K562 (cell line): ENCODE measurements around the gene COX5A.

Experiments
- ETV5 ChIP-seq: sonication (generic); formaldehyde crosslinking; IDR thresholded peaks from 2 replicates; pipeline ENCODE4 v1.4.0; 2020; ENCODE audit warnings: low read depth, mild to moderate bottlenecking, missing genetic modification reagents
- EZH2 ChIP-seq: IDR thresholded peaks from 2 replicates; pipeline ENCODE4 v1.6.1; 2012; ENCODE audit warnings: low read depth, mild to moderate bottlenecking, inconsistent platforms, low read length, borderline replicate concordance
- FOXA1 ChIP-seq: fragments of 450-650 bp; IDR thresholded peaks from 2 replicates; pipeline ENCODE4 v1.6.1; 2016; ENCODE audit warnings: mild to moderate bottlenecking, borderline replicate concordance
- SREBF2 ChIP-seq: sonication (generic); formaldehyde crosslinking; IDR thresholded peaks from 2 replicates; pipeline ENCODE4 v1.4.0; 2020; ENCODE audit warnings: mild to moderate bottlenecking, missing genetic modification reagents
- ZNF583 ChIP-seq: fragments of 250-450 bp; sonication (Bioruptor Pico); IDR thresholded peaks from 2 replicates; pipeline ENCODE4 v1.4.0; 2020

DNA sequence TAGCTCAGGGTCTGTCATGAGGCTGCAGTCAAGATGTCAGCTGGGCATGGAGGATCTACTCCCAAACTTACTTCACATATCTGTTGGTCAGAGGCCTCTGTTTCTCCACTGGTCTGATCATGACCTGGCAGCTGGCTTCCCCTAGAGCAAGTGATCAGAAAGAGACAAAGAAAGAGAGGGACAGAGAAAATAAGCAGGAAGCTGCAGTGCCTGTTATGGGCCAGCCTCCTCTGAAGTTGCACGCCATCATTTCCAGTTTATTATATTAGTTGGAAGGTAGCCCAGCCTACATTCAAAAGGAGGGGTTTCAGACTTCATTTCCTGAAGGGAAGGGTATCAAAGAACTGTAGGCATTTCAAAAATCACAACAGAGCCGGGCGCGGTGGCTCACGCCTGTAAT lies 23.7 kb upstream of the COX5A start:
- TF ChIP-seq EZH2 (no peak), ZNF583 (CRISPR knock-in tag) (no peak), ETV5 (CRISPR knock-in tag) (no peak), FOXA1 (no peak), SREBF2 (CRISPR knock-in tag) (no peak)
